ENCODE results near the gene EDEM1. TPM values are rescaled to one million over a fixed set of nuclear protein-coding genes. Genes with fewer than 3 reads are reported as not detected.
"Not testable (repeated sequence)": the region's sequence is repeated elsewhere in the genome, so short reads cannot be mapped to it uniquely, and the experiment has no call there.

EDEM1 gene
- polyA plus RNA-seq, 1 donor from 2014 or later, result 13.6 TPM

DNA sequence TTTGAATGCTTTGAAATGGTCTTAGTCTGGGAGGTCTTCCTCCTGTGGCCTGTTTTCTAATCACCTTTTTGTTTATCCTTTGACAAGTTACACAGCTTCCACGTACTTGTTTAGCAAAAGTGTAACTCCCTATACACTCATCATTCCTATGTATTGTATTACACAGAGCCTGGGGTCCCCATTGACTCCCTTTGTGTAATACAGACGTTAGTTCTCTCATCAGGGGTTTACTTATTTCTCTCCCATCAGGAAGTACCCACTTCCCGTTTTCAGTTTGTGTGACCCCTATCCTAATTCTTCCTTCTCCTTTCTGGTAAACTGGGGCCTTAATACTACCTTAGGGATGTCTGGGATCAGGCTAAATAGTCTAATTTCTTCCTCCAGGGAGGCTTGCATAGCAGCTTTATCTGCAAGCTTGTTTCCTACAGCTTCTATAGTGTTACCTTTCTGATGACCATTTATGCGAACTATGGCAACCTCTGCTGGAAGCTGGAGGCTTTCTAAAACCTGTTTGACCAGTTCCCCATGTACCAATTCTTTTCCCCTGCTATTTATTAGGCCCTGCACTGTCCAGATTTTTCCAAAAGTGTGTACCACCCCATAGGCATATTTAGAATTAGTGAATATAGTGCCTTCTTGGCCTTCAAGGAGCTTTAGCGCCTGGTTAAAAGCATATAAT, 43.1 kb upstream of the EDEM1 start:
- Histone ChIP-seq H4K20me1 (ENCODE audit: insufficient read depth) (no peaks in the 10 kb centered on the region), H3K79me2 (replicated peaks; ENCODE audit: insufficient read depth, low read length) (peaks cover 21% of the 10 kb centered on the region), H3K9me2 (ENCODE audit: insufficient read depth, low read length) (no peaks in the 10 kb centered on the region), H3K4me3 (ENCODE audit: low read length) (no peak overlapping the region), H3K36me3 (ENCODE audit: insufficient read depth, low read length) (no peaks in the 10 kb centered on the region), H2AFZ (ENCODE audit: low read depth, low read length) (no peak overlapping the region), H3K9me3 (ENCODE audit: low read length) (peaks cover 3% of the 10 kb centered on the region), H3K4me2 (ENCODE audit: low read length) (no peak overlapping the region), H3K27ac (ENCODE audit: low read length) (no peak overlapping the region), H3K27me3 (ENCODE audit: insufficient read depth, low read depth, low read length) (no peaks in the 10 kb centered on the region), H3K9ac (ENCODE audit: low read length) (no peak overlapping the region), H3F3A (ENCODE audit: insufficient read depth, low read length, poor library complexity, severe bottlenecking) (no peaks in the 10 kb centered on the region)
- TF ChIP-seq SMC3 (conservative IDR thresholded peaks at IDR 0.05; ENCODE audit: poor library complexity) (no peak), MXI1 (conservative IDR thresholded peaks at IDR 0.05; ENCODE audit: poor library complexity, severe bottlenecking) (no peak), EZH2 (IDR thresholded peaks at IDR 0.05; ENCODE audit: borderline replicate concordance, insufficient read depth, low read length, poor library complexity, severe bottlenecking) (no peak), RAD21 (conservative IDR thresholded peaks at IDR 0.05) (no peak), EP300 (conservative IDR thresholded peaks at IDR 0.05; ENCODE audit: poor library complexity, severe bottlenecking) (no peak), TAF1 (IDR thresholded peaks at IDR 0.05; ENCODE audit: low read depth) (no peak), POLR2AphosphoS5 (IDR thresholded peaks at IDR 0.05) (no peak)
- TF ChIP-seq, protein P1, sequence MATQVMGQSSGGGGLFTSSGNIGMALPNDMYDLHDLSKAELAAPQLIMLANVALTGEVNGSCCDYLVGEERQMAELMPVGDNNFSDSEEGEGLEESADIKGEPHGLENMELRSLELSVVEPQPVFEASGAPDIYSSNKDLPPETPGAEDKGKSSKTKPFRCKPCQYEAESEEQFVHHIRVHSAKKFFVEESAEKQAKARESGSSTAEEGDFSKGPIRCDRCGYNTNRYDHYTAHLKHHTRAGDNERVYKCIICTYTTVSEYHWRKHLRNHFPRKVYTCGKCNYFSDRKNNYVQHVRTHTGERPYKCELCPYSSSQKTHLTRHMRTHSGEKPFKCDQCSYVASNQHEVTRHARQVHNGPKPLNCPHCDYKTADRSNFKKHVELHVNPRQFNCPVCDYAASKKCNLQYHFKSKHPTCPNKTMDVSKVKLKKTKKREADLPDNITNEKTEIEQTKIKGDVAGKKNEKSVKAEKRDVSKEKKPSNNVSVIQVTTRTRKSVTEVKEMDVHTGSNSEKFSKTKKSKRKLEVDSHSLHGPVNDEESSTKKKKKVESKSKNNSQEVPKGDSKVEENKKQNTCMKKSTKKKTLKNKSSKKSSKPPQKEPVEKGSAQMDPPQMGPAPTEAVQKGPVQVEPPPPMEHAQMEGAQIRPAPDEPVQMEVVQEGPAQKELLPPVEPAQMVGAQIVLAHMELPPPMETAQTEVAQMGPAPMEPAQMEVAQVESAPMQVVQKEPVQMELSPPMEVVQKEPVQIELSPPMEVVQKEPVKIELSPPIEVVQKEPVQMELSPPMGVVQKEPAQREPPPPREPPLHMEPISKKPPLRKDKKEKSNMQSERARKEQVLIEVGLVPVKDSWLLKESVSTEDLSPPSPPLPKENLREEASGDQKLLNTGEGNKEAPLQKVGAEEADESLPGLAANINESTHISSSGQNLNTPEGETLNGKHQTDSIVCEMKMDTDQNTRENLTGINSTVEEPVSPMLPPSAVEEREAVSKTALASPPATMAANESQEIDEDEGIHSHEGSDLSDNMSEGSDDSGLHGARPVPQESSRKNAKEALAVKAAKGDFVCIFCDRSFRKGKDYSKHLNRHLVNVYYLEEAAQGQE (IDR thresholded peaks at IDR 0.05; ENCODE audit: borderline replicate concordance), result no peak
- TF ChIP-seq, protein P2, sequence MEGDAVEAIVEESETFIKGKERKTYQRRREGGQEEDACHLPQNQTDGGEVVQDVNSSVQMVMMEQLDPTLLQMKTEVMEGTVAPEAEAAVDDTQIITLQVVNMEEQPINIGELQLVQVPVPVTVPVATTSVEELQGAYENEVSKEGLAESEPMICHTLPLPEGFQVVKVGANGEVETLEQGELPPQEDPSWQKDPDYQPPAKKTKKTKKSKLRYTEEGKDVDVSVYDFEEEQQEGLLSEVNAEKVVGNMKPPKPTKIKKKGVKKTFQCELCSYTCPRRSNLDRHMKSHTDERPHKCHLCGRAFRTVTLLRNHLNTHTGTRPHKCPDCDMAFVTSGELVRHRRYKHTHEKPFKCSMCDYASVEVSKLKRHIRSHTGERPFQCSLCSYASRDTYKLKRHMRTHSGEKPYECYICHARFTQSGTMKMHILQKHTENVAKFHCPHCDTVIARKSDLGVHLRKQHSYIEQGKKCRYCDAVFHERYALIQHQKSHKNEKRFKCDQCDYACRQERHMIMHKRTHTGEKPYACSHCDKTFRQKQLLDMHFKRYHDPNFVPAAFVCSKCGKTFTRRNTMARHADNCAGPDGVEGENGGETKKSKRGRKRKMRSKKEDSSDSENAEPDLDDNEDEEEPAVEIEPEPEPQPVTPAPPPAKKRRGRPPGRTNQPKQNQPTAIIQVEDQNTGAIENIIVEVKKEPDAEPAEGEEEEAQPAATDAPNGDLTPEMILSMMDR (IDR thresholded peaks at IDR 0.05; ENCODE audit: poor library complexity, severe bottlenecking), result no peak

DNA sequence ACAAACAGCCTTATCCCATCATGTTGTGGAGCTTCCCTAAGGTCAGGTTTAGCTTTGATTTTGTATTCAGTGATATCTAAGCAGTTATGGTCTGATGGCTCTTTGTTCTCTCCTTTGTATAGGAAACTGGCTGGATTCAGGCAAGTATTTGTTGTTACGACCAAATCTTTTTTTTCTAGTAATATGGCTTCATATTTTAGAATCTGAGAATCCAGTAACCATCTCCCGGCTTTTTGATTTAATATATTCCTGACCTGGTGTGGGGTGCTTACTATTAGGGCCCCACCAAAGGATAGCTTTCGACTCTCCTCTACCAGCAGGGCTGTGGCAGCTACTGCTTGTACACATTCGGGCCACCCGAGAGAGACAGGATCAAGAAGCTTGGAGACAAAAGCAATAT, 42.4 kb upstream of the EDEM1 start:
- Histone ChIP-seq H3K9ac (ENCODE audit: low read length) (no peak overlapping the region), H3K36me3 (ENCODE audit: insufficient read depth, low read length) (no peaks in the 10 kb centered on the region), H3K79me2 (replicated peaks; ENCODE audit: insufficient read depth, low read length) (peaks cover 17% of the 10 kb centered on the region), H3K4me3 (ENCODE audit: low read length) (no peak overlapping the region), H3K9me2 (ENCODE audit: insufficient read depth, low read length) (no peaks in the 10 kb centered on the region), H3K27ac (ENCODE audit: low read length) (no peak overlapping the region), H2AFZ (ENCODE audit: low read depth, low read length) (no peak overlapping the region), H3K27me3 (ENCODE audit: insufficient read depth, low read depth, low read length) (no peaks in the 10 kb centered on the region), H3F3A (ENCODE audit: insufficient read depth, low read length, poor library complexity, severe bottlenecking) (no peaks in the 10 kb centered on the region), H3K4me2 (ENCODE audit: low read length) (no peak overlapping the region), H3K9me3 (ENCODE audit: low read length) (peaks cover 3% of the 10 kb centered on the region), H4K20me1 (ENCODE audit: insufficient read depth) (no peaks in the 10 kb centered on the region)
- TF ChIP-seq EZH2 (IDR thresholded peaks at IDR 0.05; ENCODE audit: borderline replicate concordance, insufficient read depth, low read length, poor library complexity, severe bottlenecking) (no peak), MXI1 (conservative IDR thresholded peaks at IDR 0.05; ENCODE audit: poor library complexity, severe bottlenecking) (no peak), EP300 (conservative IDR thresholded peaks at IDR 0.05; ENCODE audit: poor library complexity, severe bottlenecking) (no peak), TAF1 (IDR thresholded peaks at IDR 0.05; ENCODE audit: low read depth) (no peak), RAD21 (conservative IDR thresholded peaks at IDR 0.05) (no peak), POLR2AphosphoS5 (IDR thresholded peaks at IDR 0.05) (no peak), SMC3 (conservative IDR thresholded peaks at IDR 0.05; ENCODE audit: poor library complexity) (no peak)
- TF ChIP-seq, protein P2 (IDR thresholded peaks at IDR 0.05; ENCODE audit: poor library complexity, severe bottlenecking), result no peak
- TF ChIP-seq, protein P1 (IDR thresholded peaks at IDR 0.05; ENCODE audit: borderline replicate concordance), result no peak

GRCh38 chr3:5147152-5147551, 40.4 kb upstream of the EDEM1 start:
- H3K9me3 ChIP-seq (ENCODE audit: low read length); H3F3A ChIP-seq (ENCODE audit: insufficient read depth, low read length, poor library complexity, severe bottlenecking); H3K36me3 ChIP-seq (ENCODE audit: insufficient read depth, low read length); H3K27ac ChIP-seq (ENCODE audit: low read length); H3K4me2 ChIP-seq (ENCODE audit: low read length); H3K27me3 ChIP-seq (ENCODE audit: insufficient read depth, low read depth, low read length); H3K9ac ChIP-seq (ENCODE audit: low read length); H3K4me3 ChIP-seq (ENCODE audit: low read length); H3K79me2 ChIP-seq (replicated peaks; ENCODE audit: insufficient read depth, low read length); H3K9me2 ChIP-seq (ENCODE audit: insufficient read depth, low read length); H2AFZ ChIP-seq (ENCODE audit: low read depth, low read length); H4K20me1 ChIP-seq (ENCODE audit: insufficient read depth): not testable (repeated sequence)
